Coronary artery (tissue), 2 donors: ENCODE results near the gene HRC.

Experiments used
- DNase-seq: peaks from one replicate; pipeline ENCODE4 v3.0.0-alpha.2; 2017; ENCODE audit warnings: low spot score
- H3K27ac ChIP-seq, 2 donors: fragments of 200-600 bp; sonication (generic); one replicate each; pipeline ENCODE4 v1.5.1; 2016 to 2019
- H3K4me3 ChIP-seq: fragments of 200-600 bp; sonication (generic); 2 replicates; pipeline ENCODE4 v1.5.1; 2016; ENCODE audit warnings: mild to moderate bottlenecking, moderate library complexity
- TF ChIP-seq, protein P1 (sequence below): fragments of 200-600 bp; sonication (generic); IDR thresholded peaks from one replicate; pipeline ENCODE4 v1.5.1; 2019; ENCODE audit warnings: antibody characterized with exemption

HRC gene

DNA sequence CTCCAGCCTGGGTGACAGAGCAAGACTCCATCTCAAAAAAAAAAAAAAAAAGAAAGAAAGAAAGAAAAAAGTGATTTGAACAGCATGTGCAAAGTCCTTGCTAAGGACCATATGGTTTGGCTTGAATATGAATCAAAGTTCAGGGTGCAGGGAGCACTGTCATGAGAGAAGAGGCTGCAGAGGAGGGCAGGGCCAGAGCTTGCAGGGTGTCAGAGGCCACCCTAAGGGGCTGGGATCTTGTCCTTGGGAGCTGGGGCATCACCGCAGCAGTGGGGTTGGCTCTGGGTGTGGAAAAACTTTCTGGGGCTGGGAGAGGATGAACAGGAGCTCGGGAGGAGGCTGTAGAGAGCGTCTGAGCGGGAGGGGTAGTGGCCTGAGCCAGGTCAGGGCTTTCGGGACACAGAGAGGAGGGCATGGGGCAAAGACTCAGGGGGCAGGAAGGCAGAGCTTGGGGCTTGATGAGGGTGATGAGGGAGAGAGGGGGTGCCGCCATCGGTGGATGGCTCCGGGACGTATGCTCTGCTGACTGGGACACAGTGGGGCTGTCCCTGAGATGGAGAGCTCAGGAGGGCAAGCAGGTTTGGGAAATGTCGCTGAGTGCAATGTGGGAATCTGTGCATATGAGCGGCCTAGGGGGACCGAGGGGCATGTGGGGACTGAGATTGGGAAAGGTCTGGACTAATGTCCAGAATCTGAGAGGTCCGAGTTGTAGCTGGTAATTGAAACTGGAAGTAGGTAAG, 5.4 kb upstream of the HRC start:
- TF ChIP-seq, protein P1, sequence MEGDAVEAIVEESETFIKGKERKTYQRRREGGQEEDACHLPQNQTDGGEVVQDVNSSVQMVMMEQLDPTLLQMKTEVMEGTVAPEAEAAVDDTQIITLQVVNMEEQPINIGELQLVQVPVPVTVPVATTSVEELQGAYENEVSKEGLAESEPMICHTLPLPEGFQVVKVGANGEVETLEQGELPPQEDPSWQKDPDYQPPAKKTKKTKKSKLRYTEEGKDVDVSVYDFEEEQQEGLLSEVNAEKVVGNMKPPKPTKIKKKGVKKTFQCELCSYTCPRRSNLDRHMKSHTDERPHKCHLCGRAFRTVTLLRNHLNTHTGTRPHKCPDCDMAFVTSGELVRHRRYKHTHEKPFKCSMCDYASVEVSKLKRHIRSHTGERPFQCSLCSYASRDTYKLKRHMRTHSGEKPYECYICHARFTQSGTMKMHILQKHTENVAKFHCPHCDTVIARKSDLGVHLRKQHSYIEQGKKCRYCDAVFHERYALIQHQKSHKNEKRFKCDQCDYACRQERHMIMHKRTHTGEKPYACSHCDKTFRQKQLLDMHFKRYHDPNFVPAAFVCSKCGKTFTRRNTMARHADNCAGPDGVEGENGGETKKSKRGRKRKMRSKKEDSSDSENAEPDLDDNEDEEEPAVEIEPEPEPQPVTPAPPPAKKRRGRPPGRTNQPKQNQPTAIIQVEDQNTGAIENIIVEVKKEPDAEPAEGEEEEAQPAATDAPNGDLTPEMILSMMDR: no peak
- no peak overlapping the region for H3K4me3 ChIP-seq
- no peak for DNase-seq
- no peak overlapping the region for H3K27ac ChIP-seq

DNA sequence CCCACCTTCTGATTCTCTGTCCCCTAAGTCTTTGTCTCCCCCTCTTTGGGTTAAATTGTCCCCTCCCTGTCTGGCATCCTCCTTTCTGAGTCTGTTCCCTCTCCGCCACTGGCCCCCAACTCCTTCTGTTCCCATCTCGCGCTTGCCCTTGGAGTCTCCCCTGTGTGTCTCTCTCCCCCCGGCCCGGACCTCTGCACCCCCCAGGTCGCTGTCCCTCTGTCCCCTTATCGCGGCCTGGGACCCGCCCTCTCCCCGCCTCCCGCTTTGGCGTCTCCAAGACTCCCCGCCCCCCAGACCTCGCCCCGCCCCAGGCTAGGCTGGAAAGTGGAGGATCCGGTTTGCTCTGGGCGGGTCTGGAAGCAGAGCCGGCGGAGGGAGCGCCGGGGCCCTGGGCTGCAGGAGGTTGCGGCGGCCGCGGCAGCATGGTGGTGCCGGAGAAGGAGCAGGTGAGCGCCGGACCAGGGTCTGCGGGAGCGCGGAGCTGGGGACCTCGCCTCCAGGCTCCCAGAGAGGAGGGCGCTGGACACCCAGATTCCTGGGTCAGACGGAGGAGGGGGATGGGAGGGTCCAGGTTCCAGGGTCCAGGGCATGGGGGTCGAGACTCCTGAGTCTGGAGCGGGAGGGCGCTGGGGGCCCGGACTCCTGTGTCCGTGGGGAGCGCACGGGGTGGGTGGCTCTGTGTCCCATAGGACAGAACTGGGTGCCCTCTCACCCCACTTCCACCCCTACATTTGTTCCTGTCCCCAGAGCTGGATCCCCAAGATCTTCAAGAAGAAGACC, 2.4 kb upstream of the HRC start, which contains the start of gene TRPM4:
TSS of gene TRPM4 (plus strand) at position 348 of the 780 bp plus-strand sequence. CDS start at position 423, 75 bp downstream.
- H3K27ac ChIP-seq: peak within 1 kb of the TSS; percentile 82 to 87
- TF ChIP-seq, protein P1: no peak
- peak; percentile 93 for DNase-seq
- H3K4me3 ChIP-seq: peak within 1 kb of the TSS; percentile 79

DNA sequence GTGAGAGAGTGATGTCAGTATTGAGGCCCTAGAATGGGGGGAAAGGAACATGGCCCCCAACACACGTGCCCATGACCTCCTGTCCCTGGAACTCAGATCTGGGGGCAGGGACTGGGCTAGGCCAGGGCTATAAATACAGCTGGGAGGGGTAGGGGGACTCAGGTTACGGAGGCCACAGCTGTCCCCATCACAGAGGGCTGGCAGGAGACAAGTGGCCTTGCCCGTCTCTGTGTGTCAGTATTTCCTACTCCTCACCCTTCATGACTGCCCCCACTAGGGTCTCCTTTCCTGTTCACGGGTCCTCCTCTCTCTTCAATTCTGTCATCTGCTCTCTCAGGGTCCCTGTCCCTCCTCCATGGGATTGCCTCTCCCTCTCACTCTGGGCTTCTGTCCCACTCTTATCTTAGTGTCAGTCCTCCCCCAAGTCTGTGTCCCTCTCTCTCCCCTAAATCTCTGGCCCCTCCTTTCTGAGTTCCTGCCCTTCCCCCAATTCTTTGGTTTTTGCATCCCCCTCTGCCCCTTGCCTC, 687 bp upstream of the HRC start:
- no peak for DNase-seq

DNA sequence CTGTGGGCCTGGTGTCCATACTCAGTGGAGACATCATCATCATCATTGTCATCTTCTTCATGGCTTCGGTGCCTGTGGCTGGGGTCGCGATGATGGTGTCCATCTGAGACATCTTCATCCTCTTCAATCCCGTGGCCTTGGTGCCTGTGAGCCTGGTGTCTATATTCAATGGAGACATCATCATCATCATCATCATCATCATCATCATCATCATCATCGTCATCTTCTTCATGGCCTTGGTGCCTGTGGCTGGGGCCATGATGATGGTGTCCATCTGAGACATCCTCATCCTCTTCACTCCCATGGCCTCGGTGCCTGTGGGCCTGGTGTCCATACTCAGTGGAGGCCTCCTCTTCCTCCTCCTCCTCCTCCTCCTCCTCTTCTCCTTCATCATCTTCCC, 917 bp downstream of the HRC start:
- no peak overlapping the region for H3K4me3 ChIP-seq
- DNase-seq: no peak
- TF ChIP-seq, protein P1: no peak
- peak overlapping the region; percentile 72 to 80 for H3K27ac ChIP-seq

More for the DNA sequence above, 687 bp upstream of the HRC start:
- peak overlapping the region; percentile 72 to 80 for H3K27ac ChIP-seq
- TF ChIP-seq, protein P1: no peak
- no peak overlapping the region for H3K4me3 ChIP-seq

DNA sequence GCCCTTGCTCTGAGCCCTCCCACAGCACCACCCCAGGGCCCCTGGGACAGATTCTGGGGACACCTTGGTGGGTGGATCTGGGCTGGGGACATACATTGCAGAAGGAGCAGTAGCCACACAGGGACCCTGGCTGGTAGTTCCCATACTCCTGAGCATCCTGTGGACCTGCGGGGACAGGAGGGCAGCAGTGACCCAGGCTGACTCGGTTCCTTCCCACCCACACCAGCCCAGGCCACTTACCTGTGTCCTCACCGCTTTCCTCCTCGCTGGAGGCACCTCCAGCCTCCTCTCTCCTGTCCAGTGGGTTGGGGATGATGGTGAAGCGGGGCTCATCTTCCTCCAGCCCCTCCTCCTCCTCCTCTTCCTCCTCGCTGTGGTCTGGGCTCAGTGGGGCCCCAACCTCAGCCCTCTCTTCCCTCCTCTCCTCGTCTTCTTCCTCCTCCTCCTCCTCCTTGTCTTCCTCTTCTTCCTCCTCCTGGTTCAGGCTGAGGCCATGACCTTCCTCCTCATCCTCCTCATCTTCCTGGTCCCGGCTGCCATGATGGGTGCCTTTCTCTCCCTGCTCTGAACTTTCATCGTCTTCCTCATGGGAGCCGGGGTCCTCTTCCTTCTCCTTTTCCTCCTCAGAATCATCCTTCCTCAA, 1.9 kb downstream of the HRC start:
- H3K4me3 ChIP-seq: no peak overlapping the region
- H3K27ac ChIP-seq: no peak overlapping the region
- TF ChIP-seq, protein P1: no peak
- no peak for DNase-seq

DNA sequence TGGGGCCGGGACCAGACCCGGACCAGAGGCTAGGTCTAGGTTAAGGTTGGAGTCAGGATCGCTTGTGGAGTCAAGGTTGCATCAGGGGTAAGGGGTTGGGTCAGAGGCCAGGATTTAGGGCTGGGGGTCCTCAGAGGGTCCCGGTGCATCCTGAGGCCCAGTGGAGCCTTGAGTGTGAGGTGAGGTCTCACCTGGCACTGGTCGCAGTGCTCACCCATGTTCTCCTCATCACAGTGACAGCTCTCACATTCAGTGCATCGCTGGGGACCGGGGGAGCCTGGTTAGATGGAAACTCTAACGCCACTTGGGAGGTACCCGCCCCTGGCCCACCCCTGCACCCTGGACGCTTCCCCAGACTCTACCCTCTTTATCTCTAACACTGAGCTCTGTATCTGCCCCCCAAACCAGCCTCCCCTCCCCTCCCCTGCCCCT, 3.1 kb downstream of the HRC start:
- TF ChIP-seq, protein P1: no peak
- Histone ChIP-seq H3K27ac (peak overlapping the region in 1 of 2 donors; percentile 94), H3K4me3 (peak overlapping the region; percentile 92)
- DNase-seq: no peak
